Keratinocyte (primary cell): Measurements from ENCODE around the gene CELSR1. TPM values are rescaled to one million over a fixed set of nuclear protein-coding genes. Genes with fewer than 3 reads are reported as not detected.
A peak's percentile ranks its signal among the peaks of the same experiment; 100 is the strongest.

Experiments used
- DNase-seq: peaks from one replicate; pipeline ENCODE4 v3.0.0-alpha.2; 2011; ENCODE audit warnings: low read depth, missing footprints, low spot score
- FAIRE-seq: peaks from 2 replicates; lab custom pipeline; 2011; peaks lifted over from hg19 to GRCh38; lab: Jason Lieb, UNC
- H2AFZ ChIP-seq: 2 replicates; pipeline ENCODE4 v1.6.0; 2012; ENCODE audit warnings: low read length, control low read depth, inconsistent platforms; ENCODE audit not compliant: control insufficient read depth
- H3K27ac ChIP-seq: 2 replicates; pipeline ENCODE4 v1.5.1; 2011; ENCODE audit warnings: low read length; ENCODE audit not compliant: control insufficient read depth, insufficient read depth
- H3K27me3 ChIP-seq: 3 replicates; pipeline ENCODE4 v1.6.0; 2011; ENCODE audit warnings: low read length; ENCODE audit not compliant: control insufficient read depth, insufficient read depth; ENCODE audit errors: extremely low read depth
- H3K36me3 ChIP-seq, 2 experiments: 2 replicates in 1 of 2; 3 replicates in 1 of 2; pipeline ENCODE4 v1.5.1; 2011; ENCODE audit warnings: low read length in 2 of 2, mild to moderate bottlenecking in 1 of 2; ENCODE audit not compliant: control insufficient read depth in 2 of 2, insufficient read depth in 2 of 2; ENCODE audit errors: extremely low read depth in 1 of 2
- H3K4me1 ChIP-seq: 3 replicates; pipeline ENCODE4 v1.5.1; 2011; ENCODE audit warnings: low read length; ENCODE audit not compliant: control insufficient read depth, insufficient read depth; ENCODE audit errors: extremely low read depth
- H3K4me2 ChIP-seq: 3 replicates; pipeline ENCODE4 v1.6.0; 2011; ENCODE audit warnings: low read depth, low read length; ENCODE audit not compliant: control insufficient read depth, insufficient read depth; ENCODE audit errors: extremely low read depth
- H3K4me3 ChIP-seq, 3 experiments: fragments of 200-600 bp in 1 of 3; sonication (generic) in 1 of 3; 2 replicates in 2 of 3; 3 replicates in 1 of 3; pipeline ENCODE4 v1.5.1; 2011 to 2016; ENCODE audit warnings: low read length in 3 of 3, mild to moderate bottlenecking in 3 of 3, control low read depth in 2 of 3, inconsistent platforms in 1 of 3, low read depth in 1 of 3, mixed read lengths in 1 of 3, mixed run types in 1 of 3, moderate library complexity in 1 of 3; ENCODE audit not compliant: control insufficient read depth in 2 of 3, insufficient read depth in 2 of 3; ENCODE audit errors: extremely low read depth in 1 of 3
- H3K79me2 ChIP-seq: 2 replicates; pipeline ENCODE4 v1.6.0; 2012; ENCODE audit warnings: low read length; ENCODE audit not compliant: control insufficient read depth, insufficient read depth
- H3K9ac ChIP-seq: 3 replicates; pipeline ENCODE4 v1.6.0; 2011; ENCODE audit warnings: low read length; ENCODE audit not compliant: control insufficient read depth, insufficient read depth; ENCODE audit errors: extremely low read depth
- H3K9me1 ChIP-seq: 3 replicates; pipeline ENCODE4 v1.6.0; 2011; ENCODE audit warnings: low read length; ENCODE audit not compliant: control insufficient read depth, insufficient read depth; ENCODE audit errors: extremely low read depth
- H3K9me3 ChIP-seq: 2 replicates; pipeline ENCODE4 v1.5.1; 2012; ENCODE audit warnings: low read depth, low read length; ENCODE audit not compliant: control insufficient read depth
- H4K20me1 ChIP-seq: 3 replicates; pipeline ENCODE4 v1.6.0; 2011; ENCODE audit warnings: low read length; ENCODE audit not compliant: control insufficient read depth, insufficient read depth; ENCODE audit errors: extremely low read depth
- EZH2 ChIP-seq: IDR thresholded peaks from one replicate; pipeline ENCODE4 v1.6.1; 2012; ENCODE audit warnings: inconsistent platforms, mild to moderate bottlenecking, low read length, moderate library complexity
- dilution Hi-C: fragments of 300-500 bp; cut with MboI; formaldehyde crosslinking; loops from one replicate; pipeline ENCODE4 v1.7.0; 2020; ENCODE audit warnings: low sequenced_read_pairs; ENCODE audit not compliant: extremely low pct_ligation_motif_present
- polyA plus RNA-seq, 5 experiments: library from polyadenylated mRNA; depleted of rRNA in 3 of 5; stranded (reverse) in 3 of 5; stranded (forward) in 1 of 5; unstranded in 1 of 5; fragments of >200 nt; gene quantifications; 1 replicate in 1 of 5; 2 replicates in 3 of 5; 3 replicates in 1 of 5; pipeline versions ENCODE4 v1.2.1 to v1.2.3, GENCODE V29; 2011 to 2012; ENCODE audit warnings: missing spikeins in 2 of 5, low read depth in 1 of 5, low replicate concordance in 1 of 5
- TF ChIP-seq, protein P1 (sequence below), 3 experiments: IDR thresholded peaks in 1 of 3; conservative IDR thresholded peaks in 1 of 3; optimal IDR thresholded peaks in 1 of 3; 2 replicates in 2 of 3; 3 replicates in 1 of 3; pipeline versions ENCODE3 to v1.5.1; 2011; ENCODE audit warnings: low read length in 3 of 3, mild to moderate bottlenecking in 3 of 3, moderate library complexity in 2 of 3, control low read depth in 1 of 3, inconsistent platforms in 1 of 3; ENCODE audit not compliant: insufficient read depth in 2 of 3; ENCODE audit errors: extremely low read depth in 1 of 3

CELSR1 gene
- polyA plus RNA-seq, 1 donor (not counting 4 experiments of a cell fraction or from before 2014, with no cell fraction given) = 16.1 TPM

GRCh38 chr22:46392137-46392844, 145.1 kb downstream of the CELSR1 start:
- H2AFZ ChIP-seq = no peak overlapping the region
- H3K27me3 ChIP-seq = no peaks in the 10 kb centered on the region
- no peak for TF ChIP-seq EZH2
- TF ChIP-seq, protein P1, sequence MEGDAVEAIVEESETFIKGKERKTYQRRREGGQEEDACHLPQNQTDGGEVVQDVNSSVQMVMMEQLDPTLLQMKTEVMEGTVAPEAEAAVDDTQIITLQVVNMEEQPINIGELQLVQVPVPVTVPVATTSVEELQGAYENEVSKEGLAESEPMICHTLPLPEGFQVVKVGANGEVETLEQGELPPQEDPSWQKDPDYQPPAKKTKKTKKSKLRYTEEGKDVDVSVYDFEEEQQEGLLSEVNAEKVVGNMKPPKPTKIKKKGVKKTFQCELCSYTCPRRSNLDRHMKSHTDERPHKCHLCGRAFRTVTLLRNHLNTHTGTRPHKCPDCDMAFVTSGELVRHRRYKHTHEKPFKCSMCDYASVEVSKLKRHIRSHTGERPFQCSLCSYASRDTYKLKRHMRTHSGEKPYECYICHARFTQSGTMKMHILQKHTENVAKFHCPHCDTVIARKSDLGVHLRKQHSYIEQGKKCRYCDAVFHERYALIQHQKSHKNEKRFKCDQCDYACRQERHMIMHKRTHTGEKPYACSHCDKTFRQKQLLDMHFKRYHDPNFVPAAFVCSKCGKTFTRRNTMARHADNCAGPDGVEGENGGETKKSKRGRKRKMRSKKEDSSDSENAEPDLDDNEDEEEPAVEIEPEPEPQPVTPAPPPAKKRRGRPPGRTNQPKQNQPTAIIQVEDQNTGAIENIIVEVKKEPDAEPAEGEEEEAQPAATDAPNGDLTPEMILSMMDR (optimal IDR thresholded peaks at IDR 0.05 in 1 of 3, IDR thresholded peaks at IDR 0.05 in 1 of 3, conservative IDR thresholded peaks at IDR 0.05 in 1 of 3; ENCODE audit: extremely low read depth in 1 of 3, insufficient read depth in 2 of 3, low read length in 3 of 3) = no peak
- FAIRE-seq (no peak), DNase-seq (no peak)
- H3K9me3 ChIP-seq = no peaks in the 10 kb centered on the region
- peaks cover 11 to 30% of the 10 kb centered on the region in 2 experiments for H3K36me3 ChIP-seq
- H4K20me1 ChIP-seq = no peaks in the 10 kb centered on the region
- no peak overlapping the region for H3K4me3 ChIP-seq
- H3K4me2 ChIP-seq = no peak overlapping the region
- H3K4me1 ChIP-seq = peaks cover 18% of the 10 kb centered on the region
- H3K27ac ChIP-seq = no peak overlapping the region
- H3K9me1 ChIP-seq = no peaks in the 10 kb centered on the region
- dilution Hi-C loops = no loop called here
- H3K79me2 ChIP-seq = no peaks in the 10 kb centered on the region
- no peak overlapping the region for H3K9ac ChIP-seq

GRCh38 chr22:46391486-46392136, 145.8 kb downstream of the CELSR1 start:
- H3K4me1 ChIP-seq = peaks cover 18% of the 10 kb centered on the region
- no peaks in the 10 kb centered on the region for H3K27me3 ChIP-seq
- no peaks in the 10 kb centered on the region for H3K9me3 ChIP-seq
- no peaks in the 10 kb centered on the region for H3K9me1 ChIP-seq
- H3K9ac ChIP-seq = peak overlapping the region; percentile 7
- H3K79me2 ChIP-seq = no peaks in the 10 kb centered on the region
- H2AFZ ChIP-seq = no peak overlapping the region
- H3K4me2 ChIP-seq = no peak overlapping the region
- H3K36me3 ChIP-seq = peaks cover 9 to 28% of the 10 kb centered on the region in 2 experiments
- dilution Hi-C loops = no loop called here
- no peaks in the 10 kb centered on the region for H4K20me1 ChIP-seq
- DNase-seq (no peak), FAIRE-seq (no peak)
- TF ChIP-seq EZH2 = no peak
- TF ChIP-seq, protein P1 (optimal IDR thresholded peaks at IDR 0.05 in 1 of 3, IDR thresholded peaks at IDR 0.05 in 1 of 3, conservative IDR thresholded peaks at IDR 0.05 in 1 of 3; ENCODE audit: extremely low read depth in 1 of 3, insufficient read depth in 2 of 3, low read length in 3 of 3) = no peak
- H3K4me3 ChIP-seq = no peak overlapping the region
- H3K27ac ChIP-seq = no peak overlapping the region
